Neutrophil (primary cell): ENCODE results near the gene MAGEB1.

Experiments
- H3K27ac ChIP-seq: fragments of 200-600 bp; sonication (generic); 2 replicates; pipeline ENCODE4 v1.5.1; 2016; ENCODE audit warnings: mild to moderate bottlenecking, moderate library complexity
- H3K27me3 ChIP-seq: fragments of 200-600 bp; sonication (generic); 2 replicates; pipeline ENCODE4 v1.6.0; 2016; ENCODE audit warnings: mild to moderate bottlenecking
- H3K36me3 ChIP-seq: fragments of 200-600 bp; sonication (generic); 2 replicates; pipeline ENCODE4 v1.5.1; 2017
- H3K4me1 ChIP-seq, 2 experiments: fragments of 200-600 bp in 1 of 2; sonication (generic) in 1 of 2; 1 replicate in 1 of 2; 2 replicates in 1 of 2; pipeline versions ENCODE4 v1.5.1 to v1.6.1; 2013 to 2016; ENCODE audit warnings: low read depth in 1 of 2, low read length in 1 of 2, mild to moderate bottlenecking in 1 of 2, moderate library complexity in 1 of 2; ENCODE audit not compliant: control insufficient read depth in 1 of 2, insufficient read depth in 1 of 2
- H3K4me3 ChIP-seq, 2 experiments: fragments of 200-600 bp in 1 of 2; sonication (generic) in 1 of 2; 1 replicate in 1 of 2; 2 replicates in 1 of 2; pipeline ENCODE4 v1.5.1; 2013 to 2016; ENCODE audit warnings: low read depth in 1 of 2, low read length in 1 of 2, mild to moderate bottlenecking in 1 of 2, moderate library complexity in 1 of 2
- H3K9me3 ChIP-seq: fragments of 200-600 bp; sonication (generic); 2 replicates; pipeline ENCODE4 v1.5.1; 2016
- CTCF ChIP-seq: fragments of 200-600 bp; sonication (generic); IDR thresholded peaks from 2 replicates; pipeline ENCODE4 v1.5.1; 2016; ENCODE audit warnings: antibody characterized with exemption

The MAGEB1 gene

GRCh38 chrX:30275498-30275897 lies 28.6 kb downstream of the MAGEB1 start:
- no peak overlapping the region for H3K4me3 ChIP-seq
- H3K9me3 ChIP-seq, result no peaks in the 10 kb centered on the region
- H3K4me1 ChIP-seq, result no peaks in the 10 kb centered on the region
- no peaks in the 10 kb centered on the region for H3K27me3 ChIP-seq
- no peaks in the 10 kb centered on the region for H3K36me3 ChIP-seq
- no peak overlapping the region for H3K27ac ChIP-seq
- no peak for TF ChIP-seq CTCF

GRCh38 chrX:30278365-30278764 lies 31.4 kb downstream of the MAGEB1 start:
- Histone ChIP-seq H3K27ac (no peak overlapping the region), H3K9me3 (no peaks in the 10 kb centered on the region), H3K27me3 (no peaks in the 10 kb centered on the region), H3K4me3 (no peak overlapping the region), H3K36me3 (no peaks in the 10 kb centered on the region), H3K4me1 (no peaks in the 10 kb centered on the region)
- no peak for TF ChIP-seq CTCF

GRCh38 chrX:30280428-30280827 lies 33.5 kb downstream of the MAGEB1 start:
- no peaks in the 10 kb centered on the region for H3K9me3 ChIP-seq
- no peaks in the 10 kb centered on the region for H3K36me3 ChIP-seq
- TF ChIP-seq CTCF, result no peak
- H3K27me3 ChIP-seq, result no peaks in the 10 kb centered on the region
- no peak overlapping the region for H3K27ac ChIP-seq
- no peak overlapping the region for H3K4me3 ChIP-seq
- no peaks in the 10 kb centered on the region for H3K4me1 ChIP-seq

- no peak for TF ChIP-seq CTCF
- Histone ChIP-seq H3K36me3 (no peaks in the 10 kb centered on the region), H3K27ac (no peak overlapping the region), H3K4me3 (no peak overlapping the region), H3K4me1 (no peaks in the 10 kb centered on the region), H3K27me3 (no peaks in the 10 kb centered on the region), H3K9me3 (no peaks in the 10 kb centered on the region)
Observed at GRCh38 chrX:30282527-30282926, 35.6 kb downstream of the MAGEB1 start.

GRCh38 chrX:30283456-30284200 lies 36.7 kb downstream of the MAGEB1 start:
- Histone ChIP-seq H3K36me3 (no peaks in the 10 kb centered on the region), H3K27me3 (no peaks in the 10 kb centered on the region), H3K9me3 (no peaks in the 10 kb centered on the region), H3K4me3 (no peak overlapping the region), H3K4me1 (no peaks in the 10 kb centered on the region), H3K27ac (no peak overlapping the region)
- no peak for TF ChIP-seq CTCF
